GM19351 (cell line): ENCODE measurements around the gene AIFM2.

Source experiments
- ATAC-seq: cut with Tn5 transposase; IDR thresholded peaks from one replicate; pipeline ENCODE4 v1.9.1; 2021; ENCODE audit warnings: mild to moderate bottlenecking, moderate library complexity; ENCODE audit not compliant: unreplicated experiment

AIFM2 gene

GRCh38 chr10:70063418-70064098 is 69.1 kb downstream of the AIFM2 start:
- no peak for ATAC-seq
